ENCODE measurements around the gene RIMOC1.

Gene RIMOC1

DNA sequence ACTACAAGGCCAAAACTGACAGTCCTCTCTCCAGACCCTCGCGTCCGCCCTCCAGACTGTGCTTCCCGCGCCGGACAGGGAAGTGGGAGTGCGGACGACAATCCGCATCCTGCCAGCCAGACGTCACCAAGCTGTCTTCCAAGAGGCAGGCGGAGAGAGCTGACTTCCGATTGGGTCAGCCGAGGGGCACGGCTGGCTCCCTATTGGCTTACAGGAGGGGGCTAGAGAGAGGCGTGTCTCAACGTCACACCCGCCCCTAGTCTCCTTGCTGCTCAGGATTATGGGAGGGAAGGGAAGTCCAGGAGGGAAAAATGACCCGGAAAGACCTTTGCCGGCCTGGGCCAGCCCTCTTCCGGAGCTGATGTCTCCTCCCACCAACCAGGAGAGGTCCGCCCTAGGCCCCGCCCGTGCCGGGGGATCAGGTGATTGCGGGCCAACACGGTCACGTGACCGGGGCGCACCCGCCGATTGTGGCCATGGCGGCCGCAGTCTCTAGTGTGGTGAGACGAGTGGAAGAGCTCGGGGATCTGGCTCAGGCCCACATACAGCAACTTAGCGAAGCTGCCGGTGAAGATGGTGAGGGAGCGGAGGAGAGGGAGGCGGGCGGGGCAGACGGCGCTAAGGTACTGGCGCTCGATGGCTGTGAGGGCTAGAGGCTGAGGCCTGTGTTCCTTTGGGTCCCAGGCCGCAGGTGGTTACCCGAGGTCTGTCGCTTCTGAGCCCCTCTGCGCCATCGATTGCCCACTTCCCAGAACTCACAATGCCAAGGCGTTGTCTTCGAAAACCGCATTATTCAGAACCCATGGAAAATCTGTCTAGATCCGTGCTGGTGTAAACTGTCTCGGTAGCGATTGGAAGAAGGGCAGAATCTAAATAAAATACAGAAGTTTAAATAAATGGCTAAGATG is at the start of gene RIMOC1:
Gene RIMOC1, plus strand, starts transcription at position 453 of the 908 bp plus-strand sequence. Its CDS starts 24 bp downstream, at position 477.
- peak; percentile 98 for DNase-seq (ENCODE audit: low read depth, low spot score)

DNA sequence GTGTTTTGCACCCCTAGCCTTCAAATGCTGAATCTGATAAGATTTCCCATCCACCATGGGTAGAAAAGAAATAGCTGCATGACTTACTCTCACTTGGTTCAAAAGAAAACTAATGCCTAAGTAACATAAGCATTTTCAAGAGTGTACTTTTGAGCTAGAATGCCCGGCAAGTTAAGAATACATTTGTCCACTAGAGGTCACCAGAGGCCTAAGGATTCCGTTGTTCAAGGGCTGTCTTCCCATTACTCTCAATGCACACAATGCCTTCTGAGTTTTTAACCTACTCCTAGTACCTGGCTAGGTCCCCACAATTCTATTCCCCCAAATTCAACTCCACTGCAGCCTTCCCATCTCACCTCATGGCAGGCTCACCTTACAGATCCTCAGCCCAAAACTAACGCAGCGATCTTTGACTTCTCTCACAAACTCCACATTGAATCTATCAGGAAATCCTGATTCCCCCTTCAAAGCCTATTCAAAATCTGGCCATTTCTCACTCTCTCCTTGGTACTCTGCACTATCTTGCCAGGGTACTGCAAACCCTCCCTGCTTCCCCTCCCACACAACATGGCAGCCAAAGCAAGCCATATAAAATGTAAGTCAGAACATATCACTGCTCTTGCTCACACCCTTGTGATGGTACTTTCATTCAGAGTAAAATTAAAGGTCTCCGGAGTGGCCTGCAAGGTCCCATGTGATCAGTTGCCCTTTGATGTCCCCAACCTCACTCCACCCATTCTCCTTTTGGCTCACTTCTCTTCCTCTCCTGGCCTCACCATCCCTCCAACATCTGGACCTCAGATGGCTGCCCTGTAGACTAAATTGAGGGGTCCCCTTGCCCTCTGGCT is 47.3 kb upstream of the RIMOC1 start:
- DNase-seq (ENCODE audit: low read depth, low spot score), result peak; percentile 65

- no peak for DNase-seq (ENCODE audit: low read depth, low spot score)
These were observed 46.2 kb upstream of the RIMOC1 start for GRCh38 chr5:41857989-41858388.

- no peak for DNase-seq (ENCODE audit: low read depth, low spot score)
These were observed 45.3 kb upstream of the RIMOC1 start for GRCh38 chr5:41858890-41859289.

DNA sequence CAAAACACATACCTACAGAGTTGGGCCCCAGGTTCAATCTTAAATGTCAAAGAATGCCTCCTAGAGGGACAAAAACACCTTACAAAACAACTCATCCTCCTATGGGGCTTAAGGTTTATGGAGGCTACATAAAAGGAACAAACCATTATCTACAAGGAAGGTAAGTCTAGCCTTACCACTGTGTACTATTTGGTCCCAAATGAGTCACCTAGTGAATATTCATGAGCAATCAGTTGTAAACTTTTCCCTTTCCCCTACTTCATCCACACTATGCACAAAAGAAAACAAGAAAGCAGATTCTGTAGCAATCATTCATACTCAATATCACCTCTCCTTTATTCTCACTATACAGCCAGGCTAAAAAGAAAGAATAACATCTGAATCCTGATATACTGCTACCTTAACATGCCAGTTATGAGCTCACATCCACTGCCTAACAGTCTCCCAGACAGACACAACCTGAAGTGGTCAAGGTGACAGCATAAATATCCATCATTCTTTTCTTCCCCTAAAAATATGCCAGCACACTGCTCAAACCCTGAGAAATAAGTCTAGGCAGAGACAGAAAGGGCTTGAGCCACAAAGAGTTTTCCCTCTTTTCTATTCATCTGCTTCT is 40.2 kb upstream of the RIMOC1 start:
- DNase-seq (ENCODE audit: low read depth, low spot score), result no peak

- no peak for DNase-seq (ENCODE audit: low read depth, low spot score)
These were observed 34.9 kb upstream of the RIMOC1 start for GRCh38 chr5:41869151-41869723.

DNA sequence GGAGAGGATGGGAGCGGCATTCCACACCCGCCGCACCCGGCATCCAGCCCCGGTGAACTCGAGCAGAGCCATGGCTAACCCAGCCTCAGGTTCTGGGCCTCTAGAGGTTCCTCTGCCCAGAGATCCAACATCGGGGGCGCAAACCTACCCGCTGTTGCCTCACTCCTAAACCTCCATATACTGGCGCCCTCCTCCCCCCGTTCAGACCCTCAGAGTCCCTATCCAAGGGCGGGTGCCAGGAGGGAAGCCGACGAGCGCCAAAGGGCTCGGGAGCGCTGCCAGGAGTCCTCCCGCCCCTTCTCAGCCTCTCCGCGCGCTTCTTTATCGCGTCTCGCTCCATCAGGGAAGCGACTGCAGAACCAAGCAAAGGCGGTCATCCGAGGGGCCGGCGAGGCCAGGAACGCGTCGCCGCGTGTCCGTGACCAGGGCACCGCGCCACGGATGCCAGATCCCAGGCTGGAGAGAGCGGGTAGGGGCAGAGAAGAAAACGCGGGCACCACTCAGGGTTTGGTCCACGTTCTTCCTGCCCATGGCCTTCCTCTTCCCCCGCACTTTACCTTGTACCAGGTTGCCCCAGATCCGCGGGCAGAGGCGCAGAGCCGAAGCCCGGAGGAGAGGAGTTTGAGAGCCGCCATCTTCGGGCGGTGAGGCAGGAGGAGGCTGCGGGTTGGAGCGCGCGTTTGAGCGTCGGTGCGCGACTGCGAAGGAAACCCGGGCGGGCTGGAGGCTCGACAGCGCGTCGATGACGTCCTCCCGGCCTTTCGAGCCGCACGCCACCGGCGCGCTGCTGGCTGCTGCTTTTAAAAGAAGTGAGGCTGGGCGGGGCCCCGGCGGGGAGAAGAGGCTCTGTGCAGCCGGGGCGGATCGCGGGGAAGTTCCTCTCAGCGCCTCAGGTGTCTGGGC is 34.2 kb upstream of the RIMOC1 start, which contains the start of gene OXCT1:
Gene OXCT1, minus strand, starts transcription at position 702 of the 903 bp plus-strand sequence. Its CDS starts 67 bp downstream, at position 635.
- DNase-seq (ENCODE audit: low read depth, low spot score), result no peak

GRCh38 chr5:41870627-41871048 is 33.5 kb upstream of the RIMOC1 start:
- DNase-seq (ENCODE audit: low read depth, low spot score), result no peak

DNA sequence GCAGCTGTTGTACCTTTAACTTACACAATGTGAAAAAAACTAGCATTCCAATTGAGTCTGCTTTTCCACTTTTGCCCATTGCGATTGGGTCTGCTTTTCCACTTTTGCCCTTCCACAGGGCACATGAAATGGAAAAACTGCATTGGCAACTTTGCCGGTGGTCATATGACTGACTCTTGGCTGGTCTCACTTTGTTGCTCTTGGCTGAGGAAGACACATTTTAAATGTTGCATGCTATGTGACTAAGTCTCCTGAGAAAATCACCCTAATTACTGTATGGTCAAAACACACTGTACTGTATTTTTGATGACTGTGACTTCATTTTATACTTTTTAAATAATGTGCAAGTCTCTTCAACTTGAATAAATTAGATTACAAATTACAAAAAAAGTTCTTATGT is 32.3 kb upstream of the RIMOC1 start:
- no peak for DNase-seq (ENCODE audit: low read depth, low spot score)

GRCh38 chr5:41874512-41875060 is 29.6 kb upstream of the RIMOC1 start:
- no peak for DNase-seq (ENCODE audit: low read depth, low spot score)

DNA sequence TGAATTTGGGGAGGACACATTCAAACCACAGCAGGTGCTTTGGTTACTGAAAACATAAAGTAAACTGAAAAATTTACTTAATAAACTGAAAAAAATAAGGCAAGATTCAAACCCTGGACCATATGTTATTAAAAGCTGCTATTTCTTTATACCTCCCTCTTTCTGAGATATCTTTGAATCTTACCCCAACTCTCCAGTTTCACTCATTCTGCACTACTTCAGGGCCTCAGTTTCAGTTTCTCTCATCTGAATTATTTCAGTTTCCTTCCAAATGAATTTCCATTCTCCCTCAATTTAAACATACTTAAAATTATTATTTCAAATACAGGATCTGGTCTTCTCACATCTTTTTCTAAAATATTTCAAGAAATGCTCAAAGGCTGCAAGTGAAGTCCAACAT is 29.0 kb upstream of the RIMOC1 start:
- no peak for DNase-seq (ENCODE audit: low read depth, low spot score)

DNA sequence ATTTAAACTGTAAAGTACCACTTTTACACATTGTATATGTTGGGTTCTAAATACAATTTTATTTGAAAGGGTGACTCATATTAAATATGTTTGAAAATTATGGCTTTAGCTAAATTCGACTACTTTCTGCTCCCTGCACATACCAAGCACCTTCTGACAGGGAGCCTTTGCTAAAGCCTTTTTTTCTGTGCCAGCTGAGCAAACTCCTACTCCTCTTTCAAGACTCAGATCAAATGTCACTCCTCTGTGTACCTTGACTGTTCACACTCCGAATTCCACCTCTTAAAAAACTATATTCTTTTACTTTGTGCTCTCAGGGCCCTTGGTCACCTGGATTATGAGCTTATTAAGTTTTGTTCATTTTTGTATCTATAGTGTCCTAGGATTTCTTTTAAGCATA is 27.5 kb upstream of the RIMOC1 start:
- DNase-seq (ENCODE audit: low read depth, low spot score), result no peak

DNA sequence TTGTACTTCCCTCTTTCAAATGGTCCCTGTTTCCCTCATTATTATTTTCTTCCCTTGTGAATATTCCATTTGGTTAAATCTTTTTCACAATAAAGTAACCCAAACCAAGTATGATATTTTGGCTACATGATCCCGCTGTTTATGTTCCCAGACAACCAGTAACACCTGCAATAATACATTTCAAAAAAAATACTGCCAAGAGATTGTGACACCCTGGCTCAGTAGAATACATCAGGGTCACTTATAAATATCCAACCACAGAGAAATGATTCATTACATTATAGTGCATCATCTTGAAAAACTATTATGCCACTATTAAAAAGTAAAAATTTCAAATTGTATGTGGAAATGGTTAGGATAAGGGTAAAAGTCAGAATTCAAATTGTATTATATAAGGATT is 26.7 kb upstream of the RIMOC1 start:
- no peak for DNase-seq (ENCODE audit: low read depth, low spot score)

DNA sequence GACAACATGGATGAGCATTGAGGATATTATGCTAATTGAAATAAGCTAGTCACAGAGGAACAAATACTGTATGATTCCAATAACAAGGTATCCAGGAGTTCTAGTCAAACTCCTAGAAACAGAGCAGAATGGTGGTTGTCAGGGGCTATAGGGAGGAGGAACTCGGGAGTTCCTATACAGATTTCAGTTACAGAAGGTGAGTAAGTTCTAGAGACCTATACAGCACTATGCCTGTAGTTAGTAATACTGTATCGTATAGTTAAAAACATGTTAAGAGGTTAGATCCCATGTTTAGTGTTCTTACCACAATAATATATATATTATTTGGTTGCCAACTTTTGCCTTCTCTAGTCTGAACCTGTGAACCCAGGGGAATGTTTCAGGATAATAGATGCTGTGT is 26.0 kb upstream of the RIMOC1 start:
- no peak for DNase-seq (ENCODE audit: low read depth, low spot score)

DNA sequence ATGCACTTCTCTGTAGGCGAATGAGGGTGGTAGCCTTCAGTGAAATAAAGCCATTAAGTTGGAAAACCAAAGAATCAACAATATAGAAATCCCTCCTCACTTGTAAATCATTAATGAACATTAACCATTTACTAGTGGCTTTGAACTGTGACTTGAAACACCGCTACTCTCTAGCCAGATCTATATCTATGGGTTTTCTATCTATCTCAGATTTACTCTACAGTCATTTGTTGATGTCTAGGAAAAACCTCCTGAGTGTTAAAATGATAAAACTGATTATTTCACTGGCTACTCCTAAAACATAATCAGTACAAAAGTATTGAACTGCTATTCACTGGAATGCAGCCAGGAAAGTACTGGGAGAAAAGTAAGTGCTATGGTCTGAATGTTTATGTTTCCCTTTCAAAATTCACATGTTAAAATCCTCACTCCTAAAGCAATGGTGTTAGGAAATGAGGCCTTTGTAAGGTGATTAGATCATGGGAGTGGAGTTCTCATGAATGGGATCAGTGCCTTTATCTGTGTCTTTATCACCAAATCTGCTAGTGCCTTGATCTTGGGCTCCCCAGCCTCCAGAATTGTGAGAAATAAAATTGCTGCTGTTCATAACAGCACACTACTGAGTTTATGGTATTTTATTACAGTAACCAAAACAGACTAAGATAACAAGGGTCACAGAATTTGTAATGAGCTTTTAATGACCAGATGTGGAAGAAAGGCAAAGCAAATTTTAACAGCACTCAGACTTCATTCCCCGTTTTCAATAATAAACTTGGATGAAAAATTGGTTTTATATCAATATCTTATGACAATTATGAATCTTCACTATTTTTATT is 25.3 kb upstream of the RIMOC1 start:
- no peak for DNase-seq (ENCODE audit: low read depth, low spot score)

- DNase-seq (ENCODE audit: low read depth, low spot score), result no peak
These were observed 21.4 kb upstream of the RIMOC1 start for GRCh38 chr5:41882765-41883164.

DNA sequence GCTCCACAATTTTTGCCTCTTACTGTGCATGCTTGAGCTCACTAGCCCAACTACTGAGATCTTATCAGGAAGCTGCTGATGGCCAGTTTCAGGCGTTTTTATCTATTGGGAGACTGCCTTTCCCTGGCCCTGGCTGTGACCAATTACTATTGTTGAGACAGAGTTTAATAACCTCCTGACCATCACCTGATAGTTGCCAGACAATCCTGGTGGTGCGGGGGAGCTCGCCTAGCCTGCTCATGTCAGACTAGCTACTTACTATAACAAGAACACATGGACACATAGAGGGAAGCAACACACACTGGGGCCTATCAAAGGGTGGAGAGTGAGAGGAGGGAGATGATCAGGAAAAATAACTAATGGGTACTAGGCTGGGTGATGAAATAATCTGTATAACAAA is 20.9 kb upstream of the RIMOC1 start:
- DNase-seq (ENCODE audit: low read depth, low spot score), result no peak

DNA sequence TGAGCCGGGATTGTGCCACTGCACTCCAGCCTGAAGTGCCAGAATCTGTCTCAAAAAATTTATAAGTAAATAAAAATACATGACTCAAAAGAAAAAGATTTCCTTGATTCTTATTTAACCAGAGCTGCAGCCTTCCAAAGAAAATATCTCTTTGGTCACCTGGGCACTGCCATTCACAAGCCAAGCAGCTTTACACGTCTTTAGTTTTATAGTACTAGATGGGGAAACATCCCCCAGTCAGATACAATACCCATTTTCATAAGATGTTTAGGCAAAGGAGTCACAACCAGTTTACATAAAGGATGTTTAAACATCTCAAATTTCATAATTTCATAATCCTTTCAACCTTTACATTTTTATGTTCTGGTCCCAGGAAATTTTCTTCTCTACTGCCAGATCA is 20.2 kb upstream of the RIMOC1 start:
- no peak for DNase-seq (ENCODE audit: low read depth, low spot score)

GRCh38 chr5:41885286-41885685 is 18.9 kb upstream of the RIMOC1 start:
- DNase-seq (ENCODE audit: low read depth, low spot score), result no peak
